GM19467 (cell line): Measurements from ENCODE around the gene EGLN1.
"Not testable (repeated sequence)": the region's sequence is repeated elsewhere in the genome, so short reads cannot be mapped to it uniquely, and the experiment has no call there.

Source experiments
- ATAC-seq: cut with Tn5 transposase; IDR thresholded peaks from one replicate; pipeline ENCODE4 v1.9.1; 2021; ENCODE audit warnings: mild to moderate bottlenecking, moderate library complexity; ENCODE audit not compliant: unreplicated experiment

EGLN1 gene

GRCh38 chr1:231421971-231422797, at the start of gene EGLN1:
Gene EGLN1 (minus strand): TSS chr1:231422287. CDS start chr1:231421888, 399 bp downstream.
- ATAC-seq, result peak; percentile 72

- not testable (repeated sequence) for ATAC-seq
Observed at GRCh38 chr1:231471500-231471899, 49.4 kb upstream of the EGLN1 start.

- not testable (repeated sequence) for ATAC-seq
Observed at GRCh38 chr1:231471027-231471426, 48.9 kb upstream of the EGLN1 start.

- no peak for ATAC-seq
Observed at GRCh38 chr1:231467986-231468385, 45.9 kb upstream of the EGLN1 start.

GRCh38 chr1:231465051-231465450, 43.0 kb upstream of the EGLN1 start:
- ATAC-seq, result no peak

GRCh38 chr1:231463541-231463940, 41.5 kb upstream of the EGLN1 start:
- ATAC-seq, result no peak

GRCh38 chr1:231460614-231461013, 38.5 kb upstream of the EGLN1 start:
- peak; percentile 85 for ATAC-seq

GRCh38 chr1:231459438-231459837, 37.4 kb upstream of the EGLN1 start:
- ATAC-seq, result not testable (repeated sequence)

GRCh38 chr1:231457956-231458355, 35.9 kb upstream of the EGLN1 start:
- ATAC-seq, result not testable (repeated sequence)

GRCh38 chr1:231454133-231454532, 32.0 kb upstream of the EGLN1 start:
- ATAC-seq, result not testable (repeated sequence)

GRCh38 chr1:231446138-231446537, 24.1 kb upstream of the EGLN1 start:
- no peak for ATAC-seq

- ATAC-seq, result no peak
Observed at GRCh38 chr1:231444059-231444458, 22.0 kb upstream of the EGLN1 start.

- ATAC-seq, result no peak
Observed at GRCh38 chr1:231443363-231443762, 21.3 kb upstream of the EGLN1 start.

GRCh38 chr1:231442735-231443134, 20.6 kb upstream of the EGLN1 start:
- ATAC-seq, result no peak

GRCh38 chr1:231432996-231433395, 10.9 kb upstream of the EGLN1 start:
- no peak for ATAC-seq

- ATAC-seq, result no peak
Observed at GRCh38 chr1:231431665-231432415, 9.8 kb upstream of the EGLN1 start.

- not testable (repeated sequence) for ATAC-seq
Observed at GRCh38 chr1:231430678-231431352, 8.7 kb upstream of the EGLN1 start.

GRCh38 chr1:231428377-231428776, 6.3 kb upstream of the EGLN1 start:
- no peak for ATAC-seq

GRCh38 chr1:231424950-231425805, 3.1 kb upstream of the EGLN1 start:
- ATAC-seq, result no peak

- no peak for ATAC-seq
Observed at GRCh38 chr1:231423648-231424047, 1.6 kb upstream of the EGLN1 start.
